HG02763 (cell line): ENCODE data around the gene NPAS3.

Experiments
- ATAC-seq: cut with Tn5 transposase; IDR thresholded peaks from one replicate; pipeline ENCODE4 v1.9.1; 2021; ENCODE audit warnings: mild to moderate bottlenecking, moderate library complexity; ENCODE audit not compliant: unreplicated experiment

NPAS3 gene

GRCh38 chr14:33307691-33308251 is 369.1 kb downstream of the NPAS3 start:
- no peak for ATAC-seq

- ATAC-seq = no peak
Measured at GRCh38 chr14:33309106-33309505, 370.4 kb downstream of the NPAS3 start.

GRCh38 chr14:33315217-33315616 is 376.5 kb downstream of the NPAS3 start:
- no peak for ATAC-seq

GRCh38 chr14:33315721-33316120 is 377.0 kb downstream of the NPAS3 start:
- no peak for ATAC-seq

GRCh38 chr14:33317675-33318074 is 379.0 kb downstream of the NPAS3 start:
- ATAC-seq = no peak

GRCh38 chr14:33323979-33324378 is 385.3 kb downstream of the NPAS3 start:
- no peak for ATAC-seq

GRCh38 chr14:33331176-33331949 is 392.7 kb downstream of the NPAS3 start:
- ATAC-seq = no peak

- no peak for ATAC-seq
Measured at GRCh38 chr14:33332497-33332896, 393.8 kb downstream of the NPAS3 start.

GRCh38 chr14:33335366-33335765 is 396.7 kb downstream of the NPAS3 start:
- ATAC-seq = no peak

GRCh38 chr14:33342299-33342974 is 403.8 kb downstream of the NPAS3 start:
- ATAC-seq = no peak

GRCh38 chr14:33343016-33343415 is 404.3 kb downstream of the NPAS3 start:
- no peak for ATAC-seq

GRCh38 chr14:33347796-33348195 is 409.1 kb downstream of the NPAS3 start:
- ATAC-seq = no peak

- ATAC-seq = no peak
Measured at GRCh38 chr14:33348510-33348909, 409.8 kb downstream of the NPAS3 start.

GRCh38 chr14:33349871-33350270 is 411.2 kb downstream of the NPAS3 start:
- no peak for ATAC-seq

GRCh38 chr14:33350366-33350990 is 411.8 kb downstream of the NPAS3 start:
- ATAC-seq = no peak

- ATAC-seq = no peak
Measured at GRCh38 chr14:33352821-33353220, 414.1 kb downstream of the NPAS3 start.

- ATAC-seq = no peak
Measured at GRCh38 chr14:33356181-33356580, 417.5 kb downstream of the NPAS3 start.

- no peak for ATAC-seq
Measured at GRCh38 chr14:33357225-33358010, 418.7 kb downstream of the NPAS3 start.

- ATAC-seq = no peak
Measured at GRCh38 chr14:33359288-33359881, 420.7 kb downstream of the NPAS3 start.

- no peak for ATAC-seq
Measured at GRCh38 chr14:33362934-33363333, 424.3 kb downstream of the NPAS3 start.
